CD14-positive monocyte (primary cell): ENCODE measurements around the gene NPTX1. TPM values are rescaled to one million over a fixed set of nuclear protein-coding genes. Genes with fewer than 3 reads are reported as not detected.

Experiments
- DNase-seq, 3 donors: peaks; one replicate each; pipeline ENCODE4 v3.0.0-alpha.2; 2011 to 2022
- H2AFZ ChIP-seq: 2 replicates; pipeline ENCODE4 v1.6.0; 2012; ENCODE audit warnings: mild to moderate bottlenecking, low read depth, low read length, inconsistent platforms; ENCODE audit not compliant: insufficient read depth, poor library complexity, severe bottlenecking
- H3K27ac ChIP-seq, 2 donors: 1 replicate in 1 of 2; 2 replicates in 1 of 2; pipeline ENCODE4 v1.5.1; 2012 to 2013; ENCODE audit warnings: low read length in 2 of 2, control low read depth in 1 of 2, inconsistent platforms in 1 of 2, low read depth in 1 of 2, mild to moderate bottlenecking in 1 of 2
- H3K27me3 ChIP-seq, 2 donors: one replicate each; pipeline versions ENCODE4 v1.6.0 to v1.6.1; 2011 to 2013; ENCODE audit warnings: low read length in 2 of 2; ENCODE audit not compliant: control insufficient read depth in 2 of 2, insufficient read depth in 2 of 2
- H3K36me3 ChIP-seq, 2 donors: replicated peaks in 1 of 2; 1 replicate in 1 of 2; 2 replicates in 1 of 2; pipeline versions ENCODE4 v1.5.1 to v1.6.1; 2012 to 2013; ENCODE audit warnings: low read length in 2 of 2, control low read depth in 1 of 2, inconsistent platforms in 1 of 2, mild to moderate bottlenecking in 1 of 2; ENCODE audit not compliant: insufficient read depth in 2 of 2, control insufficient read depth in 1 of 2
- H3K4me1 ChIP-seq, 2 donors: 1 replicate in 1 of 2; 2 replicates in 1 of 2; pipeline versions ENCODE4 v1.5.1 to v1.6.1; 2012 to 2013; ENCODE audit warnings: low read length in 2 of 2, control low read depth in 1 of 2, inconsistent platforms in 1 of 2, mild to moderate bottlenecking in 1 of 2, moderate library complexity in 1 of 2; ENCODE audit not compliant: insufficient read depth in 2 of 2, control insufficient read depth in 1 of 2
- H3K4me2 ChIP-seq: replicated peaks from 2 replicates; pipeline ENCODE3; 2012; ENCODE audit warnings: low read length, moderate library complexity, mild to moderate bottlenecking; ENCODE audit not compliant: poor library complexity, severe bottlenecking; ENCODE audit errors: extremely low read depth
- H3K4me3 ChIP-seq, 3 experiments: fragments of 200-600 bp in 1 of 3; sonication (generic) in 1 of 3; replicated peaks in 1 of 3; 1 replicate in 2 of 3; 2 replicates in 1 of 3; pipeline ENCODE4 v1.5.1; 2011 to 2013; ENCODE audit warnings: low read length in 3 of 3, mild to moderate bottlenecking in 3 of 3, control low read depth in 2 of 3, low read depth in 2 of 3, inconsistent platforms in 1 of 3, moderate library complexity in 1 of 3
- H3K79me2 ChIP-seq: 2 replicates; pipeline ENCODE4 v1.6.0; 2012; ENCODE audit warnings: mild to moderate bottlenecking, control low read depth, inconsistent platforms, low read length, moderate library complexity; ENCODE audit not compliant: insufficient read depth
- H3K9ac ChIP-seq: 2 replicates; pipeline ENCODE4 v1.6.0; 2017; ENCODE audit warnings: low read length, mild to moderate bottlenecking; ENCODE audit not compliant: insufficient read depth, poor library complexity, severe bottlenecking
- H3K9me3 ChIP-seq, 2 donors: replicated peaks in 1 of 2; 1 replicate in 1 of 2; 2 replicates in 1 of 2; pipeline versions ENCODE4 v1.5.1 to v1.6.1; 2012 to 2013; ENCODE audit warnings: low read length in 2 of 2, control low read depth in 1 of 2; ENCODE audit not compliant: control insufficient read depth in 1 of 2, insufficient read depth in 1 of 2
- H4K20me1 ChIP-seq: 2 replicates; pipeline ENCODE4 v1.6.0; 2012; ENCODE audit warnings: mild to moderate bottlenecking, low read length, control low read depth, moderate library complexity; ENCODE audit not compliant: insufficient read depth
- H3K27ac Mint-ChIP-seq, 7 donors: one replicate each; pipeline ENCODE4 v1.8.0; 2020; ENCODE audit warnings: mild to moderate bottlenecking in 7 of 7, mixed read lengths in 7 of 7, moderate library complexity in 6 of 7, inconsistent platforms in 2 of 7
- H3K27me3 Mint-ChIP-seq, 3 donors: one replicate each; pipeline ENCODE4 v1.8.0; 2021 to 2022; ENCODE audit warnings: low read depth in 3 of 3, mild to moderate bottlenecking in 3 of 3, mixed read lengths in 3 of 3, moderate library complexity in 3 of 3, inconsistent platforms in 1 of 3
- H3K36me3 Mint-ChIP-seq, 2 donors: one replicate each; pipeline ENCODE4 v1.8.0; 2020; ENCODE audit warnings: mixed read lengths in 2 of 2, inconsistent platforms in 1 of 2, mild to moderate bottlenecking in 1 of 2
- H3K4me1 Mint-ChIP-seq: one replicate; pipeline ENCODE4 v1.8.0; 2020; ENCODE audit warnings: mild to moderate bottlenecking, mixed read lengths
- H3K4me3 Mint-ChIP-seq, 2 donors: one replicate each; pipeline ENCODE4 v1.8.0; 2020; ENCODE audit warnings: mild to moderate bottlenecking in 2 of 2, mixed read lengths in 2 of 2, moderate library complexity in 1 of 2
- H3K9me3 Mint-ChIP-seq, 7 donors: one replicate each; pipeline ENCODE4 v1.8.0; 2020 to 2022; ENCODE audit warnings: mixed read lengths in 7 of 7, mild to moderate bottlenecking in 6 of 7, moderate library complexity in 6 of 7, inconsistent platforms in 2 of 7
- CTCF ChIP-seq: fragments of 200-600 bp; IDR thresholded peaks from one replicate; pipeline ENCODE4 v1.8.0; 2022; ENCODE audit warnings: antibody characterized with exemption, mild to moderate bottlenecking
- WGBS: methylation state at CpG from one replicate; pipeline ENCODE4 v1.1.5; 2013; ENCODE audit warnings: missing lambda C conversion rate; ENCODE audit not compliant: insufficient coverage; 5-methylcytosine and 5-hydroxymethylcytosine counted together
- intact Hi-C, 2 donors: fragments of 100-400 bp; cut with micrococcal nuclease; formaldehyde crosslinking; loops; one replicate each; pipeline versions ENCODE4 v1.15.0 to v1.15.1; 2023
- polyA plus RNA-seq, 3 donors: library from polyadenylated mRNA; depleted of rRNA in 1 of 3; unstranded in 2 of 3; stranded (reverse) in 1 of 3; fragments of 300-500 nt in 2 of 3; fragments of >200 nt in 1 of 3; fragmentation: Illumina TruSeq in 2 of 3; gene quantifications; 1 replicate in 2 of 3; 2 replicates in 1 of 3; pipeline ENCODE4 v1.2.3, GENCODE V29; 2012 to 2021

The NPTX1 gene
- polyA plus RNA-seq, 3 donors = not detected

GRCh38 chr17:80468242-80468641, 8.2 kb downstream of the NPTX1 start:
- Histone ChIP-seq H3K36me3 (no peaks in the 10 kb centered on the region), H3K4me2 (no peak overlapping the region), H3K4me1 (no peaks in the 10 kb centered on the region), H3K79me2 (no peaks in the 10 kb centered on the region), H3K27me3 (peaks cover 2 to 52% of the 10 kb centered on the region in 2 donors), H3K9me3 (no peaks in the 10 kb centered on the region), H2AFZ (no peak overlapping the region), H3K27ac (no peak overlapping the region), H3K4me3 (no peak overlapping the region), H3K9ac (no peak overlapping the region), H4K20me1 (no peaks in the 10 kb centered on the region)
- DNase-seq = no peak
- intact Hi-C loops = no loop called here
- peaks cover 45 to 80% (median 54%) of the 10 kb centered on the region in 3 donors for H3K27me3 Mint-ChIP-seq
- WGBS = 22% methylated on average over 6 of the region's 16 CpGs
- H3K4me3 Mint-ChIP-seq = peak overlapping the region in 1 of 2 donors; percentile 54
- H3K4me1 Mint-ChIP-seq = no peaks in the 10 kb centered on the region
- H3K27ac Mint-ChIP-seq = peak overlapping the region in 1 of 7 donors; percentile 55
- no peak for TF ChIP-seq CTCF
- H3K9me3 Mint-ChIP-seq = peaks cover 0 to 4% (median 0%) of the 10 kb centered on the region in 7 donors
- H3K36me3 Mint-ChIP-seq = no peaks in the 10 kb centered on the region

GRCh38 chr17:80466188-80466705, 10.2 kb downstream of the NPTX1 start:
- no peaks in the 10 kb centered on the region for H4K20me1 ChIP-seq
- intact Hi-C loops = no loop called here
- no peaks in the 10 kb centered on the region for H3K4me1 Mint-ChIP-seq
- no peak overlapping the region for H3K27ac ChIP-seq
- no peaks in the 10 kb centered on the region for H3K9me3 ChIP-seq
- H3K27me3 ChIP-seq = peaks cover 0 to 35% of the 10 kb centered on the region in 2 donors
- no peaks in the 10 kb centered on the region for H3K79me2 ChIP-seq
- no peak overlapping the region for H3K4me2 ChIP-seq
- 85% methylated on average over 12 of the region's 15 CpGs for WGBS
- DNase-seq = no peak
- H3K9me3 Mint-ChIP-seq = peaks cover 0 to 4% (median 0%) of the 10 kb centered on the region in 7 donors
- no peak overlapping the region for H3K9ac ChIP-seq
- no peaks in the 10 kb centered on the region for H3K36me3 Mint-ChIP-seq
- H3K27me3 Mint-ChIP-seq = peaks cover 40 to 69% (median 52%) of the 10 kb centered on the region in 3 donors
- no peaks in the 10 kb centered on the region for H3K36me3 ChIP-seq
- no peak for TF ChIP-seq CTCF
- H3K4me3 Mint-ChIP-seq = no peak overlapping the region
- H2AFZ ChIP-seq = no peak overlapping the region
- H3K4me1 ChIP-seq = no peaks in the 10 kb centered on the region
- no peak overlapping the region for H3K27ac Mint-ChIP-seq
- H3K4me3 ChIP-seq = no peak overlapping the region
